Measurements from ENCODE around the gene BABAM2. TPM values are rescaled to one million over a fixed set of nuclear protein-coding genes. Genes with fewer than 3 reads are reported as not detected.
"Not testable (repeated sequence)": the region's sequence is repeated elsewhere in the genome, so short reads cannot be mapped to it uniquely, and the experiment has no call there.

BABAM2 gene
- total and polyA plus RNA-seq, 2 experiments from 2014 or later, result 17.8 to 21.5 TPM

- no peaks in the 10 kb centered on the region for H3K36me3 Mint-ChIP-seq (ENCODE audit: low read depth)
- H2AFZ ChIP-seq, result no peak overlapping the region
- H3K4me3 ChIP-seq, result no peak overlapping the region
- H3K27me3 ChIP-seq (ENCODE audit: insufficient read depth), result peaks cover 4% of the 10 kb centered on the region; the same call in 1 of the 2 replicates
- no peak overlapping the region for H3K27ac ChIP-seq (ENCODE audit: low read depth)
- H3K27me3 Mint-ChIP-seq (ENCODE audit: insufficient read depth, low read depth, poor library complexity), result no peaks in the 10 kb centered on the region
- no peaks in the 10 kb centered on the region; the same call in 1 of the 2 replicates for H3K36me3 ChIP-seq (ENCODE audit: insufficient read depth)
- H3K9me2 ChIP-seq (ENCODE audit: insufficient read depth), result no peaks in the 10 kb centered on the region
- H3K9me3 Mint-ChIP-seq, result 0 out of 3 replicates have a peak, but pooled peaks cover 2% of the 10 kb centered on the region
- H3K27ac Mint-ChIP-seq, result no peak overlapping the region
- no peaks in the 10 kb centered on the region for H3K4me1 Mint-ChIP-seq
- H4K20me1 ChIP-seq (replicated peaks; ENCODE audit: insufficient read depth), result no peaks in the 10 kb centered on the region
- H3K4me2 ChIP-seq, result no peak overlapping the region
- H3K79me2 ChIP-seq (replicated peaks; ENCODE audit: insufficient read depth), result no peaks in the 10 kb centered on the region
- TF ChIP-seq ZNF462 (CRISPR knock-in tag; IDR thresholded peaks at IDR 0.05) (no peak), ZNF114 (CRISPR knock-in tag; IDR thresholded peaks at IDR 0.05) (no peak), REST (IDR thresholded peaks at IDR 0.05; ENCODE audit: unreplicated experiment) (no peak), STAT1 (IDR thresholded peaks at IDR 0.05; ENCODE audit: unreplicated experiment) (no peak), CTCF (conservative IDR thresholded peaks at IDR 0.05; ENCODE audit: low read depth in 2 of 2) (no peak), POLR2AphosphoS5 (IDR thresholded peaks at IDR 0.05; ENCODE audit: low read depth) (no peak), CREB1 (CRISPR knock-in tag; IDR thresholded peaks at IDR 0.05; ENCODE audit: low read depth) (no peak), NANOG (IDR thresholded peaks at IDR 0.05; ENCODE audit: borderline replicate concordance) (no peak), ZNF331 (CRISPR knock-in tag; IDR thresholded peaks at IDR 0.05; ENCODE audit: low read depth) (no peak), JUNB (IDR thresholded peaks at IDR 0.05; ENCODE audit: unreplicated experiment) (no peak)
- ATAC-seq (no peak), DNase-seq (ENCODE audit: low spot score) (no peak)
- H3F3A ChIP-seq (replicated peaks; ENCODE audit: low read depth), result no peaks in the 10 kb centered on the region
- H3K4me1 ChIP-seq (ENCODE audit: insufficient read depth), result no peaks in the 10 kb centered on the region
- H3K4me3 Mint-ChIP-seq, result no peak overlapping the region
Observed at GRCh38 chr2:27863146-27863545, 27.4 kb upstream of the BABAM2 start.

GRCh38 chr2:27863955-27864354, 26.6 kb upstream of the BABAM2 start:
- H3K27me3 ChIP-seq (ENCODE audit: insufficient read depth); H3F3A ChIP-seq (replicated peaks; ENCODE audit: low read depth); H3K4me3 ChIP-seq; H2AFZ ChIP-seq; H3K4me1 ChIP-seq (ENCODE audit: insufficient read depth); H3K27me3 Mint-ChIP-seq (ENCODE audit: insufficient read depth, low read depth, poor library complexity); H3K4me3 Mint-ChIP-seq; H3K4me2 ChIP-seq; H3K9me3 Mint-ChIP-seq; DNase-seq (ENCODE audit: low spot score); H3K9me2 ChIP-seq (ENCODE audit: insufficient read depth); H3K27ac Mint-ChIP-seq; ATAC-seq; H3K79me2 ChIP-seq (replicated peaks; ENCODE audit: insufficient read depth); H3K36me3 ChIP-seq (ENCODE audit: insufficient read depth); H3K4me1 Mint-ChIP-seq; H4K20me1 ChIP-seq (replicated peaks; ENCODE audit: insufficient read depth); H3K36me3 Mint-ChIP-seq (ENCODE audit: low read depth); H3K27ac ChIP-seq (ENCODE audit: low read depth): not testable (repeated sequence)
